ENCODE results near the gene CCDC175. TPM values are rescaled to one million over a fixed set of nuclear protein-coding genes. Genes with fewer than 3 reads are reported as not detected.

The CCDC175 gene
- total RNA-seq, 1 donor from 2014 or later: 0.39 TPM

DNA sequence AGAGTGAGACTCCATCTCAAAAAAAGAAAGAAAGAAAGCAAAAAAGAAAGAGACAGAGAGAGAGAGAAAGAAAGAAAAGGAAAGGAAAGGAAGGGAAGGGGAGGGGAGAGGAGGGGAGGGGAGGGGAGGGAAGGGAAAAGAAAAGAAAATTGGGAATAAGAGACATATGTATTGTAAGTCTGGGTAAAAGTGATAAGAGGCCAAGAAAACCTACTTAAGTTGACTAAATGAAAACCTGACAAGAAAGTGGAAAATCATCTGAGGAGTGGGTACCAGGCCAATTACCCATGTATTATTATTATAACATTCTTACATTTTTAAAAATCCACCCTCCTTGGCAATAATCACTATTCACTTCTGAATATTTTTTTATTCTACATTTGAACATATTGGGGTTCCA, 46.3 kb downstream of the CCDC175 start:
- DNase-seq (ENCODE audit: extremely low spot score, unreplicated experiment): no peak
- H3K27ac Mint-ChIP-seq: no peak overlapping the region
- TF ChIP-seq, protein P1, sequence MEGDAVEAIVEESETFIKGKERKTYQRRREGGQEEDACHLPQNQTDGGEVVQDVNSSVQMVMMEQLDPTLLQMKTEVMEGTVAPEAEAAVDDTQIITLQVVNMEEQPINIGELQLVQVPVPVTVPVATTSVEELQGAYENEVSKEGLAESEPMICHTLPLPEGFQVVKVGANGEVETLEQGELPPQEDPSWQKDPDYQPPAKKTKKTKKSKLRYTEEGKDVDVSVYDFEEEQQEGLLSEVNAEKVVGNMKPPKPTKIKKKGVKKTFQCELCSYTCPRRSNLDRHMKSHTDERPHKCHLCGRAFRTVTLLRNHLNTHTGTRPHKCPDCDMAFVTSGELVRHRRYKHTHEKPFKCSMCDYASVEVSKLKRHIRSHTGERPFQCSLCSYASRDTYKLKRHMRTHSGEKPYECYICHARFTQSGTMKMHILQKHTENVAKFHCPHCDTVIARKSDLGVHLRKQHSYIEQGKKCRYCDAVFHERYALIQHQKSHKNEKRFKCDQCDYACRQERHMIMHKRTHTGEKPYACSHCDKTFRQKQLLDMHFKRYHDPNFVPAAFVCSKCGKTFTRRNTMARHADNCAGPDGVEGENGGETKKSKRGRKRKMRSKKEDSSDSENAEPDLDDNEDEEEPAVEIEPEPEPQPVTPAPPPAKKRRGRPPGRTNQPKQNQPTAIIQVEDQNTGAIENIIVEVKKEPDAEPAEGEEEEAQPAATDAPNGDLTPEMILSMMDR (conservative IDR thresholded peaks at IDR 0.05): no peak
- H3K4me1 Mint-ChIP-seq (ENCODE audit: unreplicated experiment): peaks cover 5% of the 10 kb centered on the region
- H3K9me3 Mint-ChIP-seq: no peaks in the 10 kb centered on the region
- H3K27me3 Mint-ChIP-seq: peaks cover 3% of the 10 kb centered on the region
- H3K4me3 Mint-ChIP-seq: no peak overlapping the region
- no peaks in the 10 kb centered on the region for H3K36me3 Mint-ChIP-seq

DNA sequence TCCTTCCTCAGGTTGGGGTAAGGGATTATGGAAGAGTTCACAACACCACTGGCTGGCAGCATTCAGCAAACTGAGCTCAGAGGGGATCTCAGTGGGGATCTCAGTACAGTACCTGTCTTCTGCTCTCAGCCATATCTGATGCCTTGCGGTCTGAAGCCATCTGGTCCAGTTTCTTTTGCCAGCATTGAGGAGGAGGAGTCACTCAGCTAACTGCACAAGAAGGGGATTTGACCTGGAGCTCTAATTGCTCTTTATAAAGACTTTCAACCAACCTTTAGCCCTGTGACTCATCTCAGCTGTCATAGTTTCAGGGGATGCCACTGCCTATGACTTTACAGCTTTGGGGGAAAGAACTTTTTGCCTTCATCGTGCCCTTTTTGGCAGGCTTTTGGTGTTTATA, 47.4 kb downstream of the CCDC175 start:
- H3K27ac Mint-ChIP-seq: no peak overlapping the region
- TF ChIP-seq, protein P1 (conservative IDR thresholded peaks at IDR 0.05): no peak
- no peaks in the 10 kb centered on the region for H3K36me3 Mint-ChIP-seq
- H3K4me3 Mint-ChIP-seq: no peak overlapping the region
- no peaks in the 10 kb centered on the region for H3K9me3 Mint-ChIP-seq
- no peak for DNase-seq (ENCODE audit: extremely low spot score, unreplicated experiment)
- H3K4me1 Mint-ChIP-seq (ENCODE audit: unreplicated experiment): no peaks in the 10 kb centered on the region
- peaks cover 3% of the 10 kb centered on the region for H3K27me3 Mint-ChIP-seq

DNA sequence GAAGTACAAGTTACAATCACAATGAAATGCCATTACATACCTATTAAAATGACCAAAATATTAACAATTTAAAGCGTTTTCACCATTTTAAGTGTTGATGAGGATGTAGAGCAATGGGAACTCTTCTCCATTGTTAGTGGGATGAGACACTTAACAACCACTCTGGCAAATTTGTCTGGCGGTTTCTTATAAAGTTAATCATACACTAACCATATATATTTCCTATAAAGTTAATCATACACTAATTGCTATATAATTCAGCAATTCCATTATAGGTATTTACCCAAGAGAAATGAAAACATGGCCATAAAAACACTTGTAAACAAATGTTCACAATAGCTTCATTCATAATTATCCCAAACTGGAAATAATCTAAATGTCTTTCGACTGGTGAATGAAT, 56.4 kb downstream of the CCDC175 start:
- Mint-ChIP-seq H3K4me3 (no peak overlapping the region), H3K4me1 (ENCODE audit: unreplicated experiment) (no peaks in the 10 kb centered on the region), H3K27me3 (peaks cover 3% of the 10 kb centered on the region), H3K9me3 (no peaks in the 10 kb centered on the region), H3K27ac (no peak overlapping the region), H3K36me3 (no peaks in the 10 kb centered on the region)
- DNase-seq (ENCODE audit: extremely low spot score, unreplicated experiment): no peak
- TF ChIP-seq, protein P1 (conservative IDR thresholded peaks at IDR 0.05): no peak

DNA sequence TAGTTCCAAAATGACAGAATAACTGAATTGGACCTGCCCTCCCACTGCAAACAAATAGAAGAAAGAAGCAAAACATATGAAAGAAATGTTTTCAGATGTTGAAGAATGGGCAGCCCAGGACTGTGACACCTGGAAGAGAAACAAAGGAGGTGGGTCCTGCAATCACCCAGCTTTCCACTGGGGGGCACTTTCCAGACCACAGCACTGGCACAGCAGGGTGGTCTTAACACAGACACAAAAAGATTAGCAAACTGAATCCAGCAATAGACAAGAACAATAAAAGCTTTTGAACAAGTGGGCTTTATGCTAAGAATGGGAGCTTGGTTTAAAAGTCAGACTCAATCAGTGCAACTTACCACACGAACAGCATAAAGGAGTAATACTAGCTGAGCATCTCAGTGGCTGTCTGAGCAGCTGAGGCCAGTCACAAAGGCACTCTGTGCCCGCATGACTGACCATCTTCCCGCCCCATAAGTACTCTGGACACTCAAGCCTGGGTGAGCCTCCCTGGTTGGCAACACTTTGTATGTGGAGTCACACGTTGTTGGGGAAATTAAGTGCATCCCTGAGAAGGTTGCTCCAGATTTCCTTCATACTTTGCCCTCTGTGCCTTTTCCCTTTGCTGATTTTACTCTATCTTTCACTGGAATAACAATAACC, 64.6 kb downstream of the CCDC175 start:
- no peaks in the 10 kb centered on the region for H3K36me3 Mint-ChIP-seq
- TF ChIP-seq, protein P1 (conservative IDR thresholded peaks at IDR 0.05): peak; percentile 79
- H3K27ac Mint-ChIP-seq: no peak overlapping the region
- H3K27me3 Mint-ChIP-seq: no peaks in the 10 kb centered on the region
- H3K4me1 Mint-ChIP-seq (ENCODE audit: unreplicated experiment): no peaks in the 10 kb centered on the region
- DNase-seq (ENCODE audit: extremely low spot score, unreplicated experiment): no peak
- H3K4me3 Mint-ChIP-seq: no peak overlapping the region
- no peaks in the 10 kb centered on the region for H3K9me3 Mint-ChIP-seq

DNA sequence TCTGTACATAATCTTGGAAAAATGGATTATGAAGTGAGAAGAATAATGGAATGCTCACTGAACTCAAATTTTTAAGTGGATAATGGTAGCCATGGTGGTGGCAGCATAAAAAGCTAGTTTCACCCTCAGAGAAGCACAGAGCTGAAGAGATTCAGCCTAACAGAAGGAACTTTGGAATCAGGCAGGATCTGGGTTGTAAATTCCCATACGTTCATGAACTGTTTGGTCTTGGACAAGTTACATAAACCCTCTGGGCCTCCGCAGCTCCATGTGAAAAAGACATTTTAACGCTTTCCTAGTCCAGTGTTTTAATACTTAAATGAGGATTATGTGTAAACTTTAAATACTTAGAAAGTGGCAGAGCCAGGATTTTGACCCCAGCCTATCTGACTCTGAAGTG, 65.6 kb downstream of the CCDC175 start:
- Mint-ChIP-seq H3K9me3 (no peaks in the 10 kb centered on the region), H3K36me3 (no peaks in the 10 kb centered on the region), H3K4me3 (no peak overlapping the region), H3K27me3 (no peaks in the 10 kb centered on the region), H3K4me1 (ENCODE audit: unreplicated experiment) (no peaks in the 10 kb centered on the region), H3K27ac (no peak overlapping the region)
- TF ChIP-seq, protein P1 (conservative IDR thresholded peaks at IDR 0.05): no peak
- DNase-seq (ENCODE audit: extremely low spot score, unreplicated experiment): no peak

Measured in type B pancreatic cell (in vitro differentiated cells).